ENCODE data around the gene BICRAL.

The BICRAL gene

DNA sequence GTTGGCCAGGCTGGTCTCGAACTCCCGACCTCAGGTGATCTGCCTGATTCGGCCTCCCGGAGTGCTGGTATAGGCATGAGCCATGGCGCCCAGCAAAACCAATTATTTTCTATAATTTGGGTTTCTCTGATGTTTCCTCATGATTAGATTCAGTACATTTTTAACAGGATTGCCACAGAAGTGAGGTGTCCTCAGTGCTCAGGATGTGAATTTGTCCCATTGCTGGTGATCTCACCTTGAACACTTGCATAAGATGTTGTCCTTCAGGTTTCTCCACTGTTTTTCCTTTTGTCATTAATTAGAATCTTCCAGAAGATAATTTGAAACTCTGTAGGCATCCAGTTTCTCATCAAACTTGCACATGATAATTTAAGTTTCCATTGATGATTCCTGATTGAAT lies 52.2 kb downstream of the BICRAL start:
- no peak overlapping the region for H3K4me2 ChIP-seq (ENCODE audit: low read depth, low read length, poor library complexity, severe bottlenecking)
- H3K36me3 ChIP-seq (ENCODE audit: low read length): peaks cover 7% of the 10 kb centered on the region; the same call in 1 of the 2 replicates
- TF ChIP-seq EZH2phosphoT487 (conservative IDR thresholded peaks at IDR 0.05; ENCODE audit: low read length): no peak
- TF ChIP-seq, protein P1, sequence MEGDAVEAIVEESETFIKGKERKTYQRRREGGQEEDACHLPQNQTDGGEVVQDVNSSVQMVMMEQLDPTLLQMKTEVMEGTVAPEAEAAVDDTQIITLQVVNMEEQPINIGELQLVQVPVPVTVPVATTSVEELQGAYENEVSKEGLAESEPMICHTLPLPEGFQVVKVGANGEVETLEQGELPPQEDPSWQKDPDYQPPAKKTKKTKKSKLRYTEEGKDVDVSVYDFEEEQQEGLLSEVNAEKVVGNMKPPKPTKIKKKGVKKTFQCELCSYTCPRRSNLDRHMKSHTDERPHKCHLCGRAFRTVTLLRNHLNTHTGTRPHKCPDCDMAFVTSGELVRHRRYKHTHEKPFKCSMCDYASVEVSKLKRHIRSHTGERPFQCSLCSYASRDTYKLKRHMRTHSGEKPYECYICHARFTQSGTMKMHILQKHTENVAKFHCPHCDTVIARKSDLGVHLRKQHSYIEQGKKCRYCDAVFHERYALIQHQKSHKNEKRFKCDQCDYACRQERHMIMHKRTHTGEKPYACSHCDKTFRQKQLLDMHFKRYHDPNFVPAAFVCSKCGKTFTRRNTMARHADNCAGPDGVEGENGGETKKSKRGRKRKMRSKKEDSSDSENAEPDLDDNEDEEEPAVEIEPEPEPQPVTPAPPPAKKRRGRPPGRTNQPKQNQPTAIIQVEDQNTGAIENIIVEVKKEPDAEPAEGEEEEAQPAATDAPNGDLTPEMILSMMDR (IDR thresholded peaks at IDR 0.05; ENCODE audit: insufficient read depth, low read length, poor library complexity, severe bottlenecking): no peak
- peaks cover 3% of the 10 kb centered on the region; the same call in 1 of the 2 replicates for H3F3A ChIP-seq (ENCODE audit: insufficient read depth)
- no peaks in the 10 kb centered on the region for H3K9me2 ChIP-seq (replicated peaks; ENCODE audit: insufficient read depth, low read length)
- H3K9ac ChIP-seq (ENCODE audit: low read length): no peak overlapping the region
- H3K9me3 ChIP-seq (ENCODE audit: insufficient read depth, low read length): no peaks in the 10 kb centered on the region
- H2AFZ ChIP-seq (ENCODE audit: low read depth, low read length, severe bottlenecking): no peak overlapping the region
- H4K20me1 ChIP-seq (ENCODE audit: low read depth, low read length): no peaks in the 10 kb centered on the region
- H3K27ac ChIP-seq (ENCODE audit: low read depth, low read length): no peak overlapping the region
- H3K79me2 ChIP-seq (ENCODE audit: insufficient read depth, low read length): peaks cover 12% of the 10 kb centered on the region; the same call in 1 of the 2 replicates
- no peak overlapping the region for H3K4me3 ChIP-seq (ENCODE audit: insufficient read depth, low read length, poor library complexity, severe bottlenecking)
- H3K27me3 ChIP-seq (ENCODE audit: low read length): no peaks in the 10 kb centered on the region

- H3K27ac ChIP-seq (ENCODE audit: low read depth, low read length): no peak overlapping the region
- no peak for TF ChIP-seq EZH2phosphoT487 (conservative IDR thresholded peaks at IDR 0.05; ENCODE audit: low read length)
- TF ChIP-seq, protein P1 (IDR thresholded peaks at IDR 0.05; ENCODE audit: insufficient read depth, low read length, poor library complexity, severe bottlenecking): no peak
- no peaks in the 10 kb centered on the region for H3K9me3 ChIP-seq (ENCODE audit: insufficient read depth, low read length)
- no peaks in the 10 kb centered on the region for H4K20me1 ChIP-seq (ENCODE audit: low read depth, low read length)
- no peak overlapping the region for H3K4me2 ChIP-seq (ENCODE audit: low read depth, low read length, poor library complexity, severe bottlenecking)
- H3K36me3 ChIP-seq (ENCODE audit: low read length): no peaks in the 10 kb centered on the region
- no peak overlapping the region for H3K9ac ChIP-seq (ENCODE audit: low read length)
- H3K9me2 ChIP-seq (replicated peaks; ENCODE audit: insufficient read depth, low read length): no peaks in the 10 kb centered on the region
- no peaks in the 10 kb centered on the region for H3K27me3 ChIP-seq (ENCODE audit: low read length)
- no peak overlapping the region for H3K4me3 ChIP-seq (ENCODE audit: insufficient read depth, low read length, poor library complexity, severe bottlenecking)
- no peak overlapping the region for H2AFZ ChIP-seq (ENCODE audit: low read depth, low read length, severe bottlenecking)
- H3F3A ChIP-seq (ENCODE audit: insufficient read depth): no peaks in the 10 kb centered on the region
- no peaks in the 10 kb centered on the region for H3K79me2 ChIP-seq (ENCODE audit: insufficient read depth, low read length)
Observed at GRCh38 chr6:42841844-42842584, 60.2 kb downstream of the BICRAL start.

DNA sequence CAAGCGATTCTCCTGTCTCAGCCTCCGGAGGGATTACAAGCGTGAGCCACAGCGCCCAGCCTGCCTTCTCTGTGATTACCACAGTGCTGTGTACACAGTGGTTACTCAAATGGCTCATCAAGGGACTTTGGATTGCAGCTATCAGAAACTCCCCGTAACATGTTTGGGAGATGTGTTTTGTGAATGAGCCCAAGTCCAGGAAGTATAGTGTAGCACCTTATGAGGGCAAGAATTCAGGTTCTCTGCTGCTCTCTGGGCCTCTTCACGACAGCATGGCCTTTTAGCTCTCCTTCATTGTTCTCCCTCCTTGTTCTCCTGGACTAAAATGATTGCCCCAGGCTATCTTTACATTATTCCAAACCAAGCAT lies 63.5 kb downstream of the BICRAL start:
- Histone ChIP-seq H2AFZ (ENCODE audit: low read depth, low read length, severe bottlenecking) (no peak overlapping the region), H3K27ac (ENCODE audit: low read depth, low read length) (no peak overlapping the region), H3K36me3 (ENCODE audit: low read length) (no peaks in the 10 kb centered on the region), H3K27me3 (ENCODE audit: low read length) (no peaks in the 10 kb centered on the region), H3K4me3 (ENCODE audit: insufficient read depth, low read length, poor library complexity, severe bottlenecking) (no peak overlapping the region), H3K9me3 (ENCODE audit: insufficient read depth, low read length) (no peaks in the 10 kb centered on the region), H3F3A (ENCODE audit: insufficient read depth) (no peaks in the 10 kb centered on the region), H3K4me2 (ENCODE audit: low read depth, low read length, poor library complexity, severe bottlenecking) (no peak overlapping the region), H3K79me2 (ENCODE audit: insufficient read depth, low read length) (no peaks in the 10 kb centered on the region), H4K20me1 (ENCODE audit: low read depth, low read length) (no peaks in the 10 kb centered on the region), H3K9ac (ENCODE audit: low read length) (no peak overlapping the region), H3K9me2 (replicated peaks; ENCODE audit: insufficient read depth, low read length) (no peaks in the 10 kb centered on the region)
- TF ChIP-seq EZH2phosphoT487 (conservative IDR thresholded peaks at IDR 0.05; ENCODE audit: low read length): no peak

GRCh38 chr6:42846505-42846904 lies 64.7 kb downstream of the BICRAL start:
- 0 out of 2 replicates have a peak, but pooled peaks cover 2% of the 10 kb centered on the region for H3K36me3 ChIP-seq (ENCODE audit: low read length)
- no peaks in the 10 kb centered on the region for H3K9me2 ChIP-seq (replicated peaks; ENCODE audit: insufficient read depth, low read length)
- H3K4me3 ChIP-seq (ENCODE audit: insufficient read depth, low read length, poor library complexity, severe bottlenecking): no peak overlapping the region
- TF ChIP-seq EZH2phosphoT487 (conservative IDR thresholded peaks at IDR 0.05; ENCODE audit: low read length): no peak
- TF ChIP-seq, protein P1 (IDR thresholded peaks at IDR 0.05; ENCODE audit: insufficient read depth, low read length, poor library complexity, severe bottlenecking): no peak
- H3F3A ChIP-seq (ENCODE audit: insufficient read depth): no peaks in the 10 kb centered on the region
- H2AFZ ChIP-seq (ENCODE audit: low read depth, low read length, severe bottlenecking): no peak overlapping the region
- no peak overlapping the region for H3K4me2 ChIP-seq (ENCODE audit: low read depth, low read length, poor library complexity, severe bottlenecking)
- H4K20me1 ChIP-seq (ENCODE audit: low read depth, low read length): no peaks in the 10 kb centered on the region
- no peaks in the 10 kb centered on the region for H3K79me2 ChIP-seq (ENCODE audit: insufficient read depth, low read length)
- H3K27ac ChIP-seq (ENCODE audit: low read depth, low read length): no peak overlapping the region
- H3K9ac ChIP-seq (ENCODE audit: low read length): no peak overlapping the region
- no peaks in the 10 kb centered on the region for H3K9me3 ChIP-seq (ENCODE audit: insufficient read depth, low read length)
- H3K27me3 ChIP-seq (ENCODE audit: low read length): no peaks in the 10 kb centered on the region
